Fibroblast of lung (primary cell): ENCODE measurements around the gene CCDC148. TPM values are rescaled to one million over a fixed set of nuclear protein-coding genes. Genes with fewer than 3 reads are reported as not detected.

Source experiments
- DNase-seq, 2 donors: peaks; one replicate each; pipeline versions ENCODE4 v3.0.0 to v3.0.0-alpha.2; 2010; ENCODE audit warnings: low read depth in 2 of 2
- H2AFZ ChIP-seq: 2 replicates; pipeline ENCODE4 v1.5.1; 2012; ENCODE audit warnings: low read length, control low read depth, inconsistent platforms
- H3K27ac ChIP-seq: 2 replicates; pipeline ENCODE4 v1.5.1; 2011; ENCODE audit warnings: low read length, control low read depth; ENCODE audit not compliant: insufficient read depth
- H3K27me3 ChIP-seq: 2 replicates; pipeline ENCODE4 v1.5.1; 2011; ENCODE audit warnings: mild to moderate bottlenecking, low read length; ENCODE audit not compliant: control insufficient read depth, insufficient read depth
- H3K36me3 ChIP-seq: 2 replicates; pipeline ENCODE4 v1.5.1; 2011; ENCODE audit warnings: low read length; ENCODE audit not compliant: control insufficient read depth, insufficient read depth
- H3K4me1 ChIP-seq: 2 replicates; pipeline ENCODE4 v1.5.1; 2011; ENCODE audit warnings: low read length; ENCODE audit not compliant: control insufficient read depth, insufficient read depth; ENCODE audit errors: extremely low read depth
- H3K4me2 ChIP-seq: 2 replicates; pipeline ENCODE4 v1.5.1; 2011; ENCODE audit warnings: low read length, control low read depth; ENCODE audit not compliant: insufficient read depth; ENCODE audit errors: extremely low read depth
- H3K4me3 ChIP-seq, 4 experiments: fragments of 200-600 bp in 1 of 4; sonication (generic) in 1 of 4; replicated peaks in 1 of 4; 2 replicates each; pipeline ENCODE4 v1.5.1; 2011 to 2016; ENCODE audit warnings: low read length in 4 of 4, low read depth in 3 of 4, mild to moderate bottlenecking in 3 of 4, control low read depth in 2 of 4, inconsistent platforms in 1 of 4, mixed read lengths in 1 of 4; ENCODE audit not compliant: insufficient read depth in 1 of 4; ENCODE audit errors: control extremely low read depth in 1 of 4
- H3K79me2 ChIP-seq: 2 replicates; pipeline ENCODE4 v1.5.1; 2012; ENCODE audit warnings: mild to moderate bottlenecking, low read length, inconsistent platforms; ENCODE audit not compliant: control insufficient read depth, insufficient read depth
- H3K9ac ChIP-seq: 2 replicates; pipeline ENCODE4 v1.5.1; 2011; ENCODE audit warnings: mild to moderate bottlenecking, low read length, control low read depth; ENCODE audit not compliant: insufficient read depth
- H3K9me3 ChIP-seq: 2 replicates; pipeline ENCODE4 v1.5.1; 2012; ENCODE audit warnings: low read depth, low read length; ENCODE audit not compliant: control insufficient read depth, insufficient read depth
- H4K20me1 ChIP-seq: 2 replicates; pipeline ENCODE4 v1.5.1; 2011; ENCODE audit warnings: low read length; ENCODE audit not compliant: control insufficient read depth, insufficient read depth; ENCODE audit errors: extremely low read depth
- CTCF ChIP-seq, 2 donors: IDR thresholded peaks in 1 of 2; conservative IDR thresholded peaks in 1 of 2; 1 replicate in 1 of 2; 2 replicates in 1 of 2; pipeline ENCODE4 v1.5.1; 2011 to 2012; ENCODE audit warnings: low read length in 2 of 2, control low read depth in 1 of 2, inconsistent platforms in 1 of 2, low read depth in 1 of 2, mild to moderate bottlenecking in 1 of 2
- EZH2 ChIP-seq: IDR thresholded peaks from 2 replicates; pipeline ENCODE4 v1.5.1; 2012; ENCODE audit warnings: low read length, control low read depth, mild to moderate bottlenecking; ENCODE audit errors: missing control alignments
- polyA plus RNA-seq, 2 donors: library from polyadenylated mRNA; depleted of rRNA in 1 of 2; stranded (reverse) in 1 of 2; unstranded in 1 of 2; fragments of >200 nt; gene quantifications; 2 replicates each; pipeline ENCODE4 v1.2.1, GENCODE V29; 2011 to 2012; ENCODE audit warnings: missing spikeins in 1 of 2
- total RNA-seq: library from RNA; depleted of rRNA; stranded (reverse); fragments of >200 nt; gene quantifications from 2 replicates; pipeline ENCODE4 v1.2.1, GENCODE V29; 2014

CCDC148 gene
- total and polyA plus RNA-seq, 2 donors (not counting 1 experiment from before 2014, with no cell fraction given) = 1.2 TPM

- H3K4me2 ChIP-seq = no peak overlapping the region
- H3K27ac ChIP-seq = no peak overlapping the region
- peaks cover 46% of the 10 kb centered on the region for H3K79me2 ChIP-seq
- no peak overlapping the region for H2AFZ ChIP-seq
- no peak overlapping the region for H3K4me3 ChIP-seq
- no peaks in the 10 kb centered on the region for H3K9me3 ChIP-seq
- no peaks in the 10 kb centered on the region for H3K36me3 ChIP-seq
- DNase-seq = peak in 1 of 2 donors; percentile 57
- TF ChIP-seq CTCF (conservative IDR thresholded peaks at IDR 0.05 in 1 of 2, IDR thresholded peaks at IDR 0.05 in 1 of 2; ENCODE audit: low read depth in 1 of 2, low read length in 2 of 2) (no peak), EZH2 (no peak)
- H4K20me1 ChIP-seq = no peaks in the 10 kb centered on the region
- H3K27me3 ChIP-seq = no peaks in the 10 kb centered on the region
- peaks cover 22% of the 10 kb centered on the region for H3K4me1 ChIP-seq
- H3K9ac ChIP-seq = no peak overlapping the region
These were observed 40.9 kb upstream of the CCDC148 start for GRCh38 chr2:158497486-158497885.

GRCh38 chr2:158496986-158497385, 40.4 kb upstream of the CCDC148 start:
- Histone ChIP-seq H3K9me3 (no peaks in the 10 kb centered on the region), H4K20me1 (no peaks in the 10 kb centered on the region), H3K9ac (no peak overlapping the region), H3K79me2 (peaks cover 51% of the 10 kb centered on the region), H3K27me3 (no peaks in the 10 kb centered on the region), H3K36me3 (no peaks in the 10 kb centered on the region), H3K4me2 (no peak overlapping the region), H3K4me3 (no peak overlapping the region), H2AFZ (no peak overlapping the region), H3K4me1 (peaks cover 19% of the 10 kb centered on the region), H3K27ac (no peak overlapping the region)
- no peak for TF ChIP-seq EZH2
- no peak for TF ChIP-seq CTCF (conservative IDR thresholded peaks at IDR 0.05 in 1 of 2, IDR thresholded peaks at IDR 0.05 in 1 of 2; ENCODE audit: low read depth in 1 of 2, low read length in 2 of 2)
- DNase-seq = no peak

DNA sequence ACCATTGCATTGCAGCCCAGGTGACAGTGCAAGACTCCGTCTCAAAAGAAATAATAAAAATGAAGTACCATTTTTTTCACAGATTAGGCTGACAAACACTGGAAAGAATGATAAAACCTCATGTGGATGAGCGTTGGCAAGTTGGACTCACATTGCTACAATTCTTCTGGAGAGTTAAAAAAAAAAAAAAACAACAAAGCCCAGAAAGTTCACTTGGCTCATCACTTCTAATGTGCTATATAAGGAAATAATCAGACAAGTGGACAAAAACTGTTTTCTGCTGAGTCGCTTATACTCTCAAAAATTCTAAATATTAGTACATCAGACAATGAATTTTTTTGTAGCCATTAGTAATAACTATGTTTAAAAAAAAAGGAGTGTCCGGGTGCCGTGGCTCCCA, 38.6 kb upstream of the CCDC148 start:
- peak in 1 of 2 donors; percentile 88 for DNase-seq
- Histone ChIP-seq H2AFZ (no peak overlapping the region), H3K27me3 (no peaks in the 10 kb centered on the region), H3K9ac (no peak overlapping the region), H3K4me1 (peaks cover 6% of the 10 kb centered on the region), H3K4me3 (no peak overlapping the region), H3K36me3 (no peaks in the 10 kb centered on the region), H4K20me1 (no peaks in the 10 kb centered on the region), H3K4me2 (no peak overlapping the region), H3K79me2 (peaks cover 50% of the 10 kb centered on the region), H3K27ac (no peak overlapping the region), H3K9me3 (no peaks in the 10 kb centered on the region)
- TF ChIP-seq CTCF (conservative IDR thresholded peaks at IDR 0.05 in 1 of 2, IDR thresholded peaks at IDR 0.05 in 1 of 2; ENCODE audit: low read depth in 1 of 2, low read length in 2 of 2) = no peak
- TF ChIP-seq EZH2 = no peak
